HG03442 (cell line): ENCODE measurements around the gene HEXIM2.
A peak's percentile ranks its signal among the peaks of the same experiment; 100 is the strongest.

Source experiments
- ATAC-seq: cut with Tn5 transposase; IDR thresholded peaks from one replicate; pipeline ENCODE4 v1.9.1; 2021; ENCODE audit warnings: mild to moderate bottlenecking, moderate library complexity; ENCODE audit not compliant: unreplicated experiment

The HEXIM2 gene

GRCh38 chr17:45127548-45128300 is 34.0 kb upstream of the HEXIM2 start:
- no peak for ATAC-seq

GRCh38 chr17:45128331-45128730 is 33.3 kb upstream of the HEXIM2 start:
- no peak for ATAC-seq

- ATAC-seq: no peak
Measured at GRCh38 chr17:45128989-45129388, 32.7 kb upstream of the HEXIM2 start.

GRCh38 chr17:45129426-45129939 is 32.2 kb upstream of the HEXIM2 start:
- ATAC-seq: no peak

DNA sequence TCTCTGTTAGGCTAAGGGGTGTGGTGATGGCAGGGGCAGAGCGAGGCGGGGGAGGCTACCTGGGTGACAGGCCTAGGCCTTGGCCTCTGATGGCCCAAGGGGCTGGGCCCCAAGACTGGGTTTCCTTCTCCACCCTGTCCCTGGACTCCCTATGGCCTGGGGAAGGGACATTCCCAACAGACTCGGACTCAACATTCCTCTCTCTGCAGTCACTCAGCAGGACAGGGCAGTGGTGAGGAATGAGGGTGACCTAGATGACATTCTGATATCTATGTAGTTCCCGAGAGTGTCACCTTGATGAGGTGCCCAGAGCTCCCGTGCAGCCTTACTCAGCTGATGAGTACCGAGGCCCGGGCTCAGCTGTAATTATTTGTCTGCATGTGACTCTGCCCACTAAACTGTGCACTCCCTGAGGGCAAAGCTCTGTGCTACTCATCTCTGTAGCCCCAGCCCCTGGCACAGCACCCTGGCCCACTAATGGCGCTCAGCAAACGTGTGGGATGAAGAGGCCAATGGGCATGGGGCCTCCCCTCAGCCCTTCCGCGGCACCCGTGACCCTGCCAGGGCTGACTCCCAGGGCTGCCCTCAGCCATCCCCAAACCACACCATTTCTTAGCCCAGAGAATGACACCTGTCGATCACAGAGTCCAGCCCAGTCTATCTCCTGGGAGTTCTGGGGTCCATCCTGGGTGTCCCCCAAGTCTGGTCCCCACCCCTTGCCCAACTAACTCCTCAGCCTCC is 31.6 kb upstream of the HEXIM2 start:
- no peak for ATAC-seq

GRCh38 chr17:45130681-45131615 is 30.7 kb upstream of the HEXIM2 start:
- no peak for ATAC-seq

GRCh38 chr17:45131616-45132319 is 29.9 kb upstream of the HEXIM2 start:
- ATAC-seq: no peak

DNA sequence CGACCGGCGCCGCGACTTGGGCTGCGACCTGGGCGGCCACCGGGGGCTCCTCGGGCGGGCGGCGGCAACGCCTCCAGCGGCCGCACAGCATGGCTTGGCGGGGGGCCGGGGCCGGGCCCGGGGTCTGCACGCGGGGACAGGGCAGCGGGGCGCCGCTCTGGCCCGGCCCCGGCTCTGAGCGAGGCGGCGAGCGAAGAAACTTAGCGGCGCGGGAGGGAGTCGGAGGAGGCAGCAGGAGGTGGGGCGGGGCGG is 29.4 kb upstream of the HEXIM2 start, which contains the start of gene PLCD3:
Gene PLCD3, minus strand, starts transcription at position 196 of the 252 bp plus-strand sequence. Its CDS starts 105 bp downstream, at position 91.
- no peak for ATAC-seq

- ATAC-seq: no peak
Measured at GRCh38 chr17:45132572-45133463, 28.9 kb upstream of the HEXIM2 start.

DNA sequence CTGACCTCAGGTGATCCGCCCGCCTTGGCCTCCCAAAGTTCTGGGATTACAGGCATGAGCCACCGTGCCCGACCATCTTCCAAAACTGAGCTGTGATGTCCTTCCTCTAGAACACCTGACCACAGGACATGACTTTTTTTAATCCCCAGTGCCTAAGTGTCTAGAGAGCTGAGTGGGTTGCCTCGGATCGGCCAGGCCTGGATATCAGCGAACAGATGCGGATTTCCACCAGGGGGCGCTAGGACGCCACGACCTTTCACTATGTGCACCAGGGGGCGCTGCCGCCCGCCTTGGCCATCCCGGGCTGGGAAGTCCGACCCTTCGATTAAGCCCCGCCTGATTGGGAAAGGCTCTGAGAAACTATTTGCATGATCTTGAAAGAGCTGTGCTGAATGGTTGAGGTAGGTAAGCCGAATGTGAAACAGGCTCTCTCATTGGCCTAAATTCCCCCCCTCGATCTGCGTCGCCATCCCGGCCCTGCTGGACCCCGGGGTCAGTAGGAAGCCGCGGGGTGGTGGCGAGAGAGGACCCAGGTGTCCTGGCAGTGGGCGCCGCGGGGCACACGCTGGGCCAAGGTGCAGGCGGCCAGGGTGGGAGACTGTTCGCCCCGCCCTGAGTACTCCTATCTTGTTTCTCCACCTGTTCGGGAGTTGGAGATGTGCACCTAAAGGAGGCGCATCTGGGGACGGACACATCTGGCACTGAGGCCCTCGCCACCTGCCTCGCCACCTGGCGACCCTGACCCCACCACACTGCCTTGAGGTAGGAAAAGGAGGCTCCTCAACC is 26.3 kb upstream of the HEXIM2 start, which contains the start of gene ACBD4:
Gene ACBD4, plus strand, starts transcription at position 496 of the 786 bp plus-strand sequence. CDS start 458 bp downstream, outside the sequence.
- peak; percentile 73 for ATAC-seq

DNA sequence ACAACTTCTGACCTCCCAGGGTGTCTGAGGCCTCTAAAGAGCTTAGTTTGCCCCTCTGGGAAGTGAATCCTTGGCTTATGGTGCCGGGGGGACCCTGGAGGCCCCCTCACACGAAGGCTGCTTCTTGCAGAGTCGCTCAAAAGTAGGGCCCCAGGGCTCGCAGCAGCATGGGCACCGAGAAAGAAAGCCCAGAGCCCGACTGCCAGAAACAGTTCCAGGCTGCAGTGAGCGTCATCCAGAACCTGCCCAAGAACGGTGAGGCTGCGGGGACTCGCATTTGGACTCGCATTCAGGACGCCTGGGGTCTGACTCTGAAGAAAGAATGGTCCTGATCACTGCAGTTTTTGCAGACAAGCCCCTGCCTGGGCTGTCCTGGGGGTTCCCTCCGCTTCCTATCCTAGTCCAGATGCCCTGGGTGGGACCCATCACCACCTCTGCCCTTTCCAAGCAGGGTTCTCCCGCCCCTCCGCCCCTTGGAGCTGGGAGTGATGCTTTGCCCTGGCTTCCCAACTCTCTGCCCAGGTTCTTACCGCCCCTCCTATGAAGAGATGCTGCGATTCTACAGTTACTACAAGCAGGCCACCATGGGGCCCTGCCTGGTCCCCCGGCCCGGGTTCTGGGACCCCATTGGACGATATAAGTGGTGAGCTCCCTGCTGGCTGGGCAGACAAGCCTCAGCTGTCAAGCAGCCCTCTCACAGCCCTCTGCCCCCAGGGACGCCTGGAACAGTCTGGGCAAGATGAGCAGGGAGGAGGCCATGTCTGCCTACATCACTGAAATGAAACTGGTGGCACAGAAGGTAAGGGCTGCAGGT is 25.5 kb upstream of the HEXIM2 start:
- ATAC-seq: no peak

- ATAC-seq: no peak
Measured at GRCh38 chr17:45136846-45137560, 24.7 kb upstream of the HEXIM2 start.

GRCh38 chr17:45137561-45138305 is 23.9 kb upstream of the HEXIM2 start:
- no peak for ATAC-seq

DNA sequence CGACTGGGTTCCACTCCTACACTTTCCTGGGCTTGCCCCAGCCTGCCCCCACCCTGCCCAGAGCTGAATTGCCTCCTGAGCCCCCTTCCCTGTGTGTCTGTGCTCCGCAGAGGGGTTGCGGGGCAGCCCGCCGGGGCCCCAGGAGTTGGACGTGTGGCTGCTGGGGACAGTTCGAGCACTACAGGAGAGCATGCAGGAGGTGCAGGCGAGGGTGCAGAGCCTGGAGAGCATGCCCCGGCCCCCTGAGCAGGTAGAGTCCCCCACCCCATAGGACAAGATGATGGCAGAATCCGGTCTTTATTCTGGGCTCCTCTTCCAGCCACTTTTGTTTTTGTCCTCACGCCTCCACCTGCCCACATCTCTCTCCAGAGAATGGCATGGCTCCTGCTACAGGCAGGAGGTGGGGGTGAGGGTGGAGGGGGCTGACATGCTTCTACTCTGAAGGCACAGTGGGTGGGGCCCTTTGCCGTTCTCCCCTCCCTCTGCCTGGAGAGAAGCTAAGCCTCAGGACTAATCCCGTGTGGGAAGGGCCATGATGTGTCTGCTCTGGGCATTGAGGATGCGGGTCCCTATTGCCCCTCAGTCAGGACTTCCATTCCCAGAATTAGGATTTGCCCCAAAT is 22.7 kb upstream of the HEXIM2 start:
- no peak for ATAC-seq

DNA sequence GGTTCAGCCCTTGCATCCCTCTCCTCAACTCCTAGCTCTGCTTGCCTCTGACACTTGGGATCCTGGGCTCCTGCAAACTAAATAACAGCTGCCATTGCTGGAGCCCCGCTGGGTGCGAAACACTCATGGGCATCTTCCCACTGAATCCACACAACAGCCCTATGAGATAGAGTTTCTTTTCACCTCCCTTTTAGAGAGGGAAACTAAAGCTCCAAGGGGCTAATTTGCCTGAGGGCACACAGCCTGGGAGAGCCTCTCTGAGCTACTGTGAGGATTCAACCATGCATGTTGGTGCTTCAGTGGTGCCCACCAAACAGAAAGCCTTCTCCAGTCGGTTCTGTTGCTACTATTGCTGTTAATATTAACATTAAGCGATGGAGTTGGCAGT is 22.1 kb upstream of the HEXIM2 start:
- ATAC-seq: no peak

GRCh38 chr17:45143094-45143670 is 18.5 kb upstream of the HEXIM2 start:
- no peak for ATAC-seq
